Stimulated activated CD4-positive, alpha-beta T cell treated with anti-CD3 and anti-CD28 coated beads, Interleukin-2, amount 100 ng/mL, for 48 hours (primary cell): ENCODE results near the gene GLB1L3.
A peak's percentile ranks its signal among the peaks of the same experiment; 100 is the strongest.

ENCODE experiments used
- DNase-seq, 2 donors: peaks; one replicate each; pipeline ENCODE4 v3.0.0-alpha.2; 2020

GLB1L3 gene

GRCh38 chr11:134345237-134345550 is 69.0 kb downstream of the GLB1L3 start:
- DNase-seq = no peak

GRCh38 chr11:134346101-134346975 is 70.2 kb downstream of the GLB1L3 start:
- DNase-seq = no peak

- DNase-seq = no peak
These were observed 70.8 kb downstream of the GLB1L3 start for GRCh38 chr11:134346976-134347350.

DNA sequence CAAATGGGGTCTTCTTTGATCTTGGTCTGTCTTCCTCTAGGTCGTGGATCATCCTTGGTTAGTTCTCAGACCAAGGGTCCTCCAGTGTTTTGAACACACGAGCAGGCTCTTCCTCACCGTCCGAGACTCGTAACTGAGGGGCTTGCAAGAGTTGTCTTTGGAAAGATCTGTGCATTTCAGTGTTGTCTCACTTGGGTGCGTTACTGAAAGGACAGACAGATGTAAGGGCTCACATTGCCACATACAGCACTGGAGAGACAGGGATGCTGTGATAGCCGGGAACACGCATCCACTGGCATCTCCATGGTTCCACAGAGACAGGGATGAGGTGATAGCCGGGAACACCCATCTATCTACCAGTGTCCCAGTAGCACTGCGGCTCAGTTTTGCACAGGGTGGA is 71.3 kb downstream of the GLB1L3 start:
- no peak for DNase-seq

DNA sequence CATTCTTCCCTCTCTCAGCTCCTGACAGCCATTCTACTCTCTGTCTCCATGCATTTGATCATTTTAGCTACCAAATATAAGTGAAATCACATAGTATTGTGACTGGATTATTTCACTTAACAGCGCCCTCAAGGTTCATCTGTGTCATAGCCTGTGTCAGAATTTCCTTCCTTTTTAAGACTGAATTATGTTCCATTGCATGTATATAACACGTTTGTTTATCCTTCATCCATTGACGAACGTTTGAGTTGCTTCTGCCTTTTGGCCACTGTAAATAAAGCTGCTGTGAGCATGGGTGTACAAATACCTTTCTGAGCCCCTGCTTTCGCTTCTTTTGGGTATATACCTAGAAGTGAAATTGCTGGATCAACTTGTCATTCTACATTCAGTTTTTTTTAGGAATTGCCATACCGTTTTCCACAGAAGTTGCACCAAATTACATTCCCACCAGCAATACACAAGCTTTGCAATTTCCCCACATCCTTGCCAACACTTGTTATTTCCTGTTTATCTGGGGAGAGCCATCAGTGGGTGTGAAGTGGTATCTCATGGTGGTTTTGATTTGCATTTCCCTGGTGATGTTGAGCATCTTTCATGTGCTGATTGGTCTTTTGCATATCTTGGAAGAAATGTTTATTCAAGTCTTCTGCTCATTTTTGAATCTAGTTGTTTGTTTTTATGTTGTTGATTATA is 73.1 kb downstream of the GLB1L3 start:
- no peak for DNase-seq

GRCh38 chr11:134349802-134350355 is 73.7 kb downstream of the GLB1L3 start:
- no peak for DNase-seq

DNA sequence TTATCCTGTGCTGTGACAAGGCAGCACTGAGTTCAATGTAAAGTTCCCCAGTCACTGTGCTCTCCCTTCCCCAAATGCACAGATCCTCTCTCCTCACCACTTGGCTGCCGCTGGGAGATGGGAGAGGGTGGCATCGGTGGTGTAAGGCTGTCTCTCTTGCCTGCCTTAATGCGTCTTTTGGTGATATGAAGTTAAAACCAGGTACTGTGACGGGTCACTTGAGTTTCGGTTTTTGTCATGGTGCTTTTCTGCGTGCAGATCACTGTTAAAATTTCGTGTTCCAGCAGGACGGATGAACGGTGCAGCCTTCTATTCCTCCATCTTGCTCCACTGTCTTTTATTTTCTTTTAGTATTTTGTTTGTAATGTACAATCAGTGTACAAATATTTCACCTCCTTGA is 74.2 kb downstream of the GLB1L3 start:
- DNase-seq = no peak

DNA sequence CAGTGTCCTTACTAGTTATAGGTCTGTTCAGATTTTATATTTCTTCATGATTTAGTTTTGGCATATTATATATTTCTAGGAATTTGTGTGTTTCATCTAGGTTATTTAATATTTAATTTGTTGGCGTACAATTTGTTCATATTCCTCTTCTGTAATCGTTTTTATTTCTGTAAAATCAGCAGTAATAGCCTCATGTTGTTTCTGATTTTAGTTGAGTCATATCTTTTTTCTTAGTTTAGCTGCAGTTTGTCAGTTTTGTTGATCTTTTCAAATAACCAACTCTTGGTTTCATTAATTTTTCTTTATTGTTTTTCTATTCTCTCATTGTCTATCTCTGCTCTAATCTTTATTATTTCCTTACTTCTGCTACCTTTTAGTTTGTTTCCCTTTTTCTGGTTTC is 75.9 kb downstream of the GLB1L3 start:
- no peak for DNase-seq

DNA sequence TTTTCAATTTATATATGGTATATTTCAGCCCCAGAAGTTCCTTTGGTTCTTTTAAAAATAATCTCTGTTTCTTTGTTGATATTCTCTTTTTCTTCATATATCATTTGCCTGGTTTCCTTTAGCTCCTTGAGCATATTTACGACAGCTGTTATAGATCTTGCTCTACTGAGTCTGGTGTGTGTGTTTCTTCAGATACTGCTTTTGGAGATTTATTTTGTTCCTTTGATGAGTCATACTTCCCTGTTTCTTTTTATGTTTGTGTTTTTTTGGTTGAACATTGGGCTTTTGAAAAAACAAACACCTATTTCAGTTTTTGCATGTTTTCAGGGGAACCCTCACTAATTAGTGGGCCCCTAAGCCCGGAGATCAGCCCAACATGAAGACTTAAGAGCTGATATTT is 79.0 kb downstream of the GLB1L3 start:
- DNase-seq = no peak

DNA sequence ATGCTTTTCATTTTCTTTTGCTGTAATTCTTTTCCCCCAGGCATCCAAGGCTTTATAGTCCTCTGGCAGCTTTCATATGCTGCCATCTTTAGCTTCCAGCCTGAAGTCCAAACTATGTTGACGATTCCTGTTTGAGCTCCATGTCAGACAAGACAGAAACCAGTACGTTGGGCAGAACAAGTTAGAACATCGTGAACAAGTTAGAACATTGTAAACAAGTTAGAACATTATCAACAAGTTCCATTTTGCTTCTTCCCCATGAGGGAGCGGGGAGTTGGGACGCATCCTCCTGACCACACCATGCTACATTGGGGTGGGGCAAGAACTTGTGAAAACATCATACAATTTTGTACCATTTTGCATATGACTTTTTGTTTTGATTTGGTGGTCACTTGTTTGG is 79.5 kb downstream of the GLB1L3 start:
- no peak for DNase-seq

- no peak for DNase-seq
These were observed 80.7 kb downstream of the GLB1L3 start for GRCh38 chr11:134356656-134357544.

DNA sequence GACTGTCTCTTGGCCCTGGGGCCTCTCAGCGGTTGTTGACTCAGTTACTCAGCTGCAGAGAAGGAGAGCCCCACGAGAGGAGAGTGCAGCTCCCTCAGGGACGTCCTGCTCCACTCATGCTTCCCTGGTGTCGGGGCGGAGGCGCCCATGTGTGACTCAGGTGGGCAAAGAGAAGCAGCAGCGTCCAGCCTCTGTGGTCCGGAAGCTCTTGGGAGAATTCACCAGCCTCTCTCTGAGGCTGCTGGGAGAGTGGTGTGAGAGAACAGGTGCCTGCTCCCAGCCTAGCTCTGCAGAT is 81.3 kb downstream of the GLB1L3 start:
- no peak for DNase-seq

DNA sequence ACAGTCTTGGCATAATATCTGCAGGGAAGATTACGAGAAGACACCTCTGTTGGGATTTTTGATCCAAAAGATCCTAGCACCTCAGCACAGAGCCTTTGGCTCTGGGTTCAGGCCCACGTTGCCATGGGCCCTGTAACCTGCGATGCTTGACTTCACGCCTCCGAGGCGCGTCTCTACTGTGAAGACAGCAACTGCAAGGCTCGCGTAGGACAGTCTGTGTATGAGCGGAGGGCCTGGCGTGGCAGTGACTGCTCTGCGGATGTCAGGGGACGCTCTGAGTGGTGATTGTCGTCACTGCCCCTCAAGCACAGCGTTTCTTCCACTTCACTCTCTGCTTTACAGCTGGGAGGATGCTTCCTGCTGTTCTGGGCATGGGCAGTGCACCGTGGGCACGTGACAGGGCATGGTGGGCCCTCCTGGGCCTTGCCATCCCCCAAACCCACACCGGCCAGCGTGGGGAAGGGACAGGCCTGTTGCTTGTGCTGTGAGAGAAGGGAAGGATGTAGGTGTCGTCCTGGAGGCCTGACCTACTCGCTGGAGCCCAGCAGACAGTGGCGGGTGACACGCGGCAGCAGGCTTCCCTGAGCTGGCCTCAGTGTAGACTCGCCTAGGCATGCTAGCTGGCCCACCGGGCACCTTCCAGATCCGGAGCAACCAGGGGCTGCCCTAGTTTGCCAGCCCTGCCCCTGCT is 82.1 kb downstream of the GLB1L3 start:
- no peak for DNase-seq

DNA sequence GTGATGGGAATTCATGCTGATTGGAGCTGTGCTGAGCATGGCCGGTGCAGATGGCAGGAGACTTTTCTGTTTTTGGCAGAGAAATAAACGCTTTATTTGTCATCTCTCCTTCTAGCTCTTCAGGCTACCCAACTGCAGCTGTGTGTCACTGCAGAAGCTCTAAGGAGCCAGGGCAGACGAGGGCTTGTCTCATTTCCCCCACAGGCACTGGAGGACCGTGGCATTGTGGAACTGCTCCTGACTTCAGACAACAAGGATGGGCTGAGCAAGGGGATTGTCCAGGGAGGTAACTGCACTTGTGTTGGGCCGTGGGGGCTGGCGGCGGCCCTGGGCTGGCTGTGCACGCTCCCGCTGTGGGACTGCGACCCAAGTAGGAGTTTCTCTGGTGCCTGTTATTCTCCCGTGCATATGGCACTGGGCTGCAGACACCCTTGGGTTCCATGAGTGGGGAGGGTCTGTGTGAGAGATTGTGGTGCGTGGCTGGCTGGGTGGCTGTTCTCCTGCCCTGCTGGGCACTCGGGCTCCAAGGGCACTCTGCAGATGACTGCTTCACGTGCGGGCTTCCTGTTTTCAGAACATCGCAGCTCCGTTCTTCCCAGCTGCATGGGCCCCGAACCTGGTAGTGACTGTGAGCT is 82.8 kb downstream of the GLB1L3 start:
- DNase-seq = no peak

- no peak for DNase-seq
These were observed 83.5 kb downstream of the GLB1L3 start for GRCh38 chr11:134359646-134360045.

GRCh38 chr11:134360050-134360835 is 84.1 kb downstream of the GLB1L3 start:
- DNase-seq = peak; percentile 78 to 81

GRCh38 chr11:134361661-134362060 is 85.5 kb downstream of the GLB1L3 start:
- no peak for DNase-seq

DNA sequence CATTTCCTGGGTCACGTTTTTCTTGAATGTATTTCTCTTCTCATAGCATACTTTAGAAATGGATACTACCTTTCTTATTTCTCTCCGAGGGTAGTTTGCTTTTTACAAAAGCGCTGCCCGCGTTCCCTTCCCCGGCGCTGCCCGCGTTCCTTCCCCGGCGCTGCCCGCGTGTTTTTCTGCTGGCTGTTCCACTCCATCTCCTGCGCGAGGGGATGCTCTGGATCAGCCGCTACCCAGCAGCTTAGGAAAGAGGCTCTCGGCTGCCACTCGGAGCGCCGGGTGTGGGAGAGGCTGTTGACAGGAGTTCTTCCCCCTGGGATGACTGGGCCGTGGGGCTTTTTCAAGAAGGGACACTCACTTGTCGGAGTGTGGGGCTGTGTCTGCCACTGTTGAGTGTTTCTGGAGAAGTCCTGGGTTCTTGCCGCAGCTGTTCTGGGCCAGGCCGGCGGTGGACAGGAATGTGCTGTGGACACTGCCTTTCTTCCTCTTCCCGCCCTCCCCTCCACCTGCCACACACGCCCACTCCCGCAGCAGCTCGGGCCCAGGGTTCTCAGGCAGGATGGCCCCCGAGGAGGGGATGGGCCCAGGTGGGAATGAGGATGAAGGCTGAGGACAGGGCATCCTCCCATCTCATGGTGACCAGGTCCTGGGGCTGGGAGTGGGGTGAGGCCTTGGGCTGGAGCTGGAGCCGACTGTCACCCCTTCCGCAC is 86.2 kb downstream of the GLB1L3 start:
- DNase-seq = no peak

GRCh38 chr11:134363161-134363560 is 87.0 kb downstream of the GLB1L3 start:
- no peak for DNase-seq

GRCh38 chr11:134363592-134363991 is 87.4 kb downstream of the GLB1L3 start:
- DNase-seq = no peak

DNA sequence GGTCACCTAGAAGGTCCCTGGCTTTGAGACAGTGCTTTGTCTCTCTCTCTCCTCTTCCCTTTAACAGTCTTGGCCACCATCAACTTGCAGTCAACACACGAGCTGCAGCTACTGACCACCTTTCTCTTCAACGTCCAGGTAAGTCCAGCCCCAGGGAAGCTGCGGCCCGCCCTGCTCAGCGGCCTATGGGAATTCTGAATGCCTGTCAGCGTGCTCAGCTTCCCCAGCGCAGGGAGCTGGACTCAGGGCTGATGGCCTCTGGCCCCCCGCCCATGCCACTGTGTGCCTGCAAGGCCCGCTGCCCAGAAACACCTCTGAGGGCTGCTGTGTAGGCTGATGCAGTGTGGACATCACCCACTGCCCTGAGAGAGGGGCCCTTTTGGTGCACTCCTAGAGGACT is 88.1 kb downstream of the GLB1L3 start:
- DNase-seq = no peak
